Trophoblast cell (in vitro differentiated cells and primary cell): ENCODE results near the gene DLK1.

Experiments used
- DNase-seq, 2 donors: peaks; one replicate each; pipeline ENCODE4 v3.0.0-alpha.2; 2016
- H2AFZ ChIP-seq: 2 replicates; pipeline ENCODE4 v1.6.1; 2013; ENCODE audit warnings: low read length, moderate library complexity, mild to moderate bottlenecking; ENCODE audit not compliant: insufficient read depth, poor library complexity
- H2AK5ac ChIP-seq: 2 replicates; pipeline ENCODE4 v1.6.1; 2013; ENCODE audit warnings: mild to moderate bottlenecking, low read length
- H2BK120ac ChIP-seq: 2 replicates; pipeline ENCODE4 v1.6.1; 2013; ENCODE audit warnings: low read length, mild to moderate bottlenecking, moderate library complexity; ENCODE audit not compliant: insufficient read depth, poor library complexity
- H2BK12ac ChIP-seq: 2 replicates; pipeline ENCODE4 v1.6.1; 2013; ENCODE audit warnings: mild to moderate bottlenecking, low read length, moderate library complexity
- H2BK5ac ChIP-seq: 2 replicates; pipeline ENCODE4 v1.6.1; 2013; ENCODE audit warnings: low read length, low read depth, moderate library complexity, mild to moderate bottlenecking; ENCODE audit not compliant: poor library complexity
- H3K14ac ChIP-seq: 2 replicates; pipeline ENCODE4 v1.6.1; 2013; ENCODE audit warnings: mild to moderate bottlenecking, low read length
- H3K18ac ChIP-seq: 2 replicates; pipeline ENCODE4 v1.6.1; 2013; ENCODE audit warnings: mild to moderate bottlenecking, low read length
- H3K23ac ChIP-seq: 2 replicates; pipeline ENCODE4 v1.6.1; 2013; ENCODE audit warnings: low read length
- H3K27ac ChIP-seq: 2 replicates; pipeline ENCODE4 v1.5.1; 2013; ENCODE audit warnings: low read depth, mild to moderate bottlenecking, inconsistent platforms, low read length, moderate library complexity
- H3K27me3 ChIP-seq: 2 replicates; pipeline ENCODE4 v1.6.1; 2013; ENCODE audit warnings: inconsistent platforms, mild to moderate bottlenecking, low read length, moderate library complexity; ENCODE audit not compliant: insufficient read depth
- H3K36me3 ChIP-seq, 2 experiments: 1 replicate in 1 of 2; 2 replicates in 1 of 2; pipeline ENCODE4 v1.6.1; 2013; ENCODE audit warnings: low read length in 2 of 2, mild to moderate bottlenecking in 2 of 2, moderate library complexity in 1 of 2; ENCODE audit not compliant: insufficient read depth in 2 of 2, control insufficient read depth in 1 of 2
- H3K4ac ChIP-seq: 2 replicates; pipeline ENCODE4 v1.6.1; 2013; ENCODE audit warnings: low read depth, mild to moderate bottlenecking, low read length, moderate library complexity
- H3K4me1 ChIP-seq, 2 experiments: 1 replicate in 1 of 2; 2 replicates in 1 of 2; pipeline ENCODE4 v1.6.1; 2013; ENCODE audit warnings: low read length in 2 of 2, mild to moderate bottlenecking in 2 of 2, moderate library complexity in 1 of 2; ENCODE audit not compliant: insufficient read depth in 2 of 2, control insufficient read depth in 1 of 2
- H3K4me2 ChIP-seq: 2 replicates; pipeline ENCODE4 v1.6.1; 2013; ENCODE audit warnings: inconsistent platforms, mild to moderate bottlenecking, low read length, moderate library complexity
- H3K4me3 ChIP-seq: 2 replicates; pipeline ENCODE4 v1.5.1; 2013; ENCODE audit warnings: mild to moderate bottlenecking, low read depth, low read length, inconsistent platforms
- H3K79me1 ChIP-seq: one replicate; pipeline ENCODE4 v1.6.1; 2013; ENCODE audit warnings: low read length
- H3K79me2 ChIP-seq: 2 replicates; pipeline ENCODE4 v1.6.1; 2013; ENCODE audit warnings: low read length, mild to moderate bottlenecking; ENCODE audit not compliant: control insufficient read depth, insufficient read depth, poor library complexity
- H3K9ac ChIP-seq: 2 replicates; pipeline ENCODE4 v1.6.1; 2013; ENCODE audit warnings: mild to moderate bottlenecking, low read length
- H3K9me3 ChIP-seq: 2 replicates; pipeline ENCODE4 v1.6.1; 2013; ENCODE audit warnings: low read depth, mild to moderate bottlenecking, control low read depth, inconsistent platforms, low read length; ENCODE audit not compliant: insufficient read depth
- H4K12ac ChIP-seq: 2 replicates; pipeline ENCODE4 v1.6.1; 2013; ENCODE audit warnings: low read depth, mild to moderate bottlenecking, low read length, moderate library complexity
- H4K8ac ChIP-seq: 2 replicates; pipeline ENCODE4 v1.6.1; 2013; ENCODE audit warnings: low read depth, mild to moderate bottlenecking, low read length, moderate library complexity
- H4K91ac ChIP-seq: one replicate; pipeline ENCODE4 v1.6.1; 2013; ENCODE audit warnings: low read depth, mild to moderate bottlenecking, low read length, moderate library complexity
- WGBS: extraction: QIAGEN DNeasy Blood & Tissue Kit; methylation state at CpG from one replicate; pipeline ENCODE4 v1.1.7; 2013; ENCODE audit warnings: missing lambda C conversion rate; ENCODE audit not compliant: insufficient read length, insufficient coverage; ENCODE audit errors: extremely low coverage; 5-methylcytosine and 5-hydroxymethylcytosine counted together

The DLK1 gene

GRCh38 chr14:100748403-100748802, 21.7 kb downstream of the DLK1 start:
- Histone ChIP-seq H3K36me3 (no peaks in the 10 kb centered on the region), H3K18ac (no peak overlapping the region), H2BK5ac (no peak overlapping the region), H2BK120ac (no peak overlapping the region), H4K12ac (no peak overlapping the region), H3K79me2 (no peaks in the 10 kb centered on the region), H3K4me3 (no peak overlapping the region), H4K8ac (no peak overlapping the region), H4K91ac (no peak overlapping the region), H3K23ac (no peak overlapping the region), H3K9ac (peak overlapping the region; percentile 37), H2AFZ (no peak overlapping the region), H2AK5ac (no peak overlapping the region), H3K4ac (no peak overlapping the region), H3K4me2 (no peak overlapping the region), H3K27me3 (no peaks in the 10 kb centered on the region), H3K14ac (no peak overlapping the region), H3K4me1 (no peaks in the 10 kb centered on the region), H3K27ac (no peak overlapping the region), H2BK12ac (no peak overlapping the region), H3K79me1 (no peaks in the 10 kb centered on the region), H3K9me3 (no peaks in the 10 kb centered on the region)
- WGBS: no CpG with 5 or more reads among the region's 5 CpGs
- no peak for DNase-seq

GRCh38 chr14:100748944-100749343, 22.3 kb downstream of the DLK1 start:
- Histone ChIP-seq H3K4me1 (no peaks in the 10 kb centered on the region), H3K4ac (no peak overlapping the region), H3K9me3 (no peaks in the 10 kb centered on the region), H3K14ac (no peak overlapping the region), H2BK5ac (no peak overlapping the region), H2BK12ac (no peak overlapping the region), H3K23ac (no peak overlapping the region), H3K4me2 (no peak overlapping the region), H3K27ac (no peak overlapping the region), H2BK120ac (no peak overlapping the region), H3K36me3 (no peaks in the 10 kb centered on the region), H3K79me1 (no peaks in the 10 kb centered on the region), H3K18ac (no peak overlapping the region), H4K8ac (no peak overlapping the region), H3K27me3 (no peaks in the 10 kb centered on the region), H4K91ac (no peak overlapping the region), H4K12ac (no peak overlapping the region), H3K79me2 (no peaks in the 10 kb centered on the region), H2AFZ (no peak overlapping the region), H3K9ac (no peak overlapping the region), H3K4me3 (no peak overlapping the region), H2AK5ac (no peak overlapping the region)
- no peak for DNase-seq
- no CpG with 5 or more reads among the region's 8 CpGs for WGBS

GRCh38 chr14:100749967-100750597, 23.4 kb downstream of the DLK1 start:
- H3K18ac ChIP-seq: no peak overlapping the region
- H3K4ac ChIP-seq: no peak overlapping the region
- no peaks in the 10 kb centered on the region for H3K9me3 ChIP-seq
- no peak overlapping the region for H2BK120ac ChIP-seq
- H4K8ac ChIP-seq: no peak overlapping the region
- H2AK5ac ChIP-seq: no peak overlapping the region
- no peak overlapping the region for H2BK5ac ChIP-seq
- no peak overlapping the region for H3K4me3 ChIP-seq
- H3K27me3 ChIP-seq: no peaks in the 10 kb centered on the region
- no peak overlapping the region for H2AFZ ChIP-seq
- no peak overlapping the region for H4K91ac ChIP-seq
- no peak overlapping the region for H2BK12ac ChIP-seq
- H3K4me2 ChIP-seq: no peak overlapping the region
- no peak overlapping the region for H3K23ac ChIP-seq
- H3K79me1 ChIP-seq: no peaks in the 10 kb centered on the region
- no peak overlapping the region for H4K12ac ChIP-seq
- H3K36me3 ChIP-seq: no peaks in the 10 kb centered on the region
- H3K9ac ChIP-seq: no peak overlapping the region
- DNase-seq: no peak
- H3K27ac ChIP-seq: no peak overlapping the region
- no peaks in the 10 kb centered on the region for H3K79me2 ChIP-seq
- WGBS: no CpG with 5 or more reads among the region's 10 CpGs
- no peak overlapping the region for H3K14ac ChIP-seq
- H3K4me1 ChIP-seq: no peaks in the 10 kb centered on the region

GRCh38 chr14:100750762-100751699, 24.3 kb downstream of the DLK1 start:
- Histone ChIP-seq H3K27ac (no peak overlapping the region), H3K36me3 (no peaks in the 10 kb centered on the region), H3K18ac (no peak overlapping the region), H3K79me1 (no peaks in the 10 kb centered on the region), H3K4me2 (no peak overlapping the region), H3K9ac (no peak overlapping the region), H3K23ac (no peak overlapping the region), H3K14ac (no peak overlapping the region), H2AK5ac (no peak overlapping the region), H4K8ac (no peak overlapping the region), H4K91ac (no peak overlapping the region), H2BK5ac (no peak overlapping the region), H3K27me3 (no peaks in the 10 kb centered on the region), H3K9me3 (no peaks in the 10 kb centered on the region), H3K4ac (no peak overlapping the region), H2BK12ac (no peak overlapping the region), H4K12ac (no peak overlapping the region), H3K79me2 (no peaks in the 10 kb centered on the region), H2AFZ (no peak overlapping the region), H3K4me3 (no peak overlapping the region), H2BK120ac (no peak overlapping the region), H3K4me1 (no peaks in the 10 kb centered on the region)
- DNase-seq: no peak
- WGBS: no CpG with 5 or more reads among the region's 17 CpGs
